ENCODE data around the gene TTLL9.

TTLL9 gene

DNA sequence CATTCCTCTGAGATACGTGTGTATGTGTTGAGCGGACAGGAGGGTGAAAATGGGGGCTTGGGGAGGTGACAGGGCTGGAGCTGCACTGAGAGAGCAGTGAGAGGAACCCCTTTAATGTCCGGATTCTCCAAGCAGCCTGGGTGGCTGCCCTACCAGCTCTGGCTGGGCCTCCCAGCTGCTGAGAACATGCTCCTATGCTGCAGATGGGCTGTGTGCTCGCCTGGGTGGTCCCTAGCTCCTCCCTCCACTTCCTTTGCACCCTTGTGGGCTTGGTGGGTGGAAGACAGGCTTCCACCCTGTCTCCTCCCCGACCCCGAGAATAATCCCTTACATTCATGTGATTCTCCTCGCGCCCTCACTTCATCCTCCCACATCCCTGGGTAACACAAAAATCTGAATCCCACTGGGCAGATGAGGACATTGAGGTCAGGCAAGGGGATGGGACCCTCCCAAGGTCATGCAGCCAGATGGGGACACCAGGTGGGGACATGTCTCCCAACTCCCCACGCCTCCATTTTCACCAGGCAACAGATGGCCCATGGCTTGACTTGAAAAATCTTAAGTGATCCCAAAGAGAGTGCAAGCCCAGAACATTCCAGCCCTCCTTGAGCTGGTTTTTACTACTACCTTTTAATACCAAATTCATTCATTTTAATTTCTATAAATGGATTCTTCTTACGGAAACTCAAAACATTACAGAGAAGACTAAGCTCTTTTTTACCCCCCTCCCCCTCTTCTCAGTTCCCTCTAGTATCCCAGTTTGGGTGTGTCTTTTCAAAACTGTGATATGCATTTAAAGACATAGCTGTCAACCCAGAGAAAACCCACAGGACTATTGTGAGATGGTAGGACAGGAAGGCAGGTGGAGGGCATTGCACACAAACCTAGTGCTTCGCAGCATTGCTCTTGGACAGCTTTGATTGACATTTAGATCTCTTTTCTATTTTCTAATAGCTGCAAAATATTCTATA lies 86.4 kb downstream of the TTLL9 start:
- H3K4me3 ChIP-seq (ENCODE audit: low read depth, low read length): no peak overlapping the region
- no peak for DNase-seq (ENCODE audit: low read depth)
- TF ChIP-seq, protein P1, sequence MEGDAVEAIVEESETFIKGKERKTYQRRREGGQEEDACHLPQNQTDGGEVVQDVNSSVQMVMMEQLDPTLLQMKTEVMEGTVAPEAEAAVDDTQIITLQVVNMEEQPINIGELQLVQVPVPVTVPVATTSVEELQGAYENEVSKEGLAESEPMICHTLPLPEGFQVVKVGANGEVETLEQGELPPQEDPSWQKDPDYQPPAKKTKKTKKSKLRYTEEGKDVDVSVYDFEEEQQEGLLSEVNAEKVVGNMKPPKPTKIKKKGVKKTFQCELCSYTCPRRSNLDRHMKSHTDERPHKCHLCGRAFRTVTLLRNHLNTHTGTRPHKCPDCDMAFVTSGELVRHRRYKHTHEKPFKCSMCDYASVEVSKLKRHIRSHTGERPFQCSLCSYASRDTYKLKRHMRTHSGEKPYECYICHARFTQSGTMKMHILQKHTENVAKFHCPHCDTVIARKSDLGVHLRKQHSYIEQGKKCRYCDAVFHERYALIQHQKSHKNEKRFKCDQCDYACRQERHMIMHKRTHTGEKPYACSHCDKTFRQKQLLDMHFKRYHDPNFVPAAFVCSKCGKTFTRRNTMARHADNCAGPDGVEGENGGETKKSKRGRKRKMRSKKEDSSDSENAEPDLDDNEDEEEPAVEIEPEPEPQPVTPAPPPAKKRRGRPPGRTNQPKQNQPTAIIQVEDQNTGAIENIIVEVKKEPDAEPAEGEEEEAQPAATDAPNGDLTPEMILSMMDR (conservative IDR thresholded peaks at IDR 0.05; ENCODE audit: low read depth, low read length): no peak

DNA sequence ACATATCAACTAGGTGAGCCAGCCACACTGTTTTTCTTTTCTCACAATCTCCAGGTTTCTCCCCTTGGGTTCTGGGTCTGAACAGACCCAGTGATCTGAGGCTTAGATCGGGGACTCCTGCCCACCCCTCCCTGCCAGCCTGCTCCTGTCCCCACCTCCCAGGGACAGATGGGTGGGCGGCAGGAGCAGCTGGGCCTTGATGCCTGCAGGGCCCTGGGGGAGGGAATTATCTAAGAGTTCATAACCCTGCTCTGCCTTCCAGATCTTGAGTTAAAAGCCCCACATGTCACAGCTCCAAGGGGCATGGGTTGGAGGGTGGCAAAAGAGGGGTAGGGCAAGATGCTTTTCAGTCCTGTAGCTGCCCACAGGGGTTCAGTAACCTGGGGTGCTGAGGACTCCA lies 92.3 kb downstream of the TTLL9 start:
- TF ChIP-seq, protein P1 (conservative IDR thresholded peaks at IDR 0.05; ENCODE audit: low read depth, low read length): no peak
- DNase-seq (ENCODE audit: low read depth): no peak
- no peak overlapping the region for H3K4me3 ChIP-seq (ENCODE audit: low read depth, low read length)

DNA sequence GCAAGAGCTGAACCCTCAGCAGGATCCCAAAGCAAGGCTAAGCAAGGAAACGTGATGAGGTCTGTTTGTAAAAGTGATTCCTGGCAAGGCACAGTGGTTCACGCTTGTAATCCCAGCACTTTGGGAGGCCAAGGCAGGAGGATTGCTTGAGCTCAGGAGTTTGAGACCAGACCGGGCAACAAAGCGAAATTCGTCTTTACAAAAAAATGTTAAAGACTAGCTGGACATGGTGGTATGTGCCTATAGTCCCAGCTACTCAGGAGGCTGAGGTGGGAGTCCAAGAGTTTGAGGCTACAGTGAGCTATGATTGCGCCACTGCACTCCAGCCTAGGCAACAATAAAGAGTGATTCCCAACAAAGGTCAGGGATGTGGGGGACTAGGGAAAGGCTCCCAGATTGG lies 93.5 kb downstream of the TTLL9 start:
- DNase-seq (ENCODE audit: low read depth): no peak
- TF ChIP-seq, protein P1 (conservative IDR thresholded peaks at IDR 0.05; ENCODE audit: low read depth, low read length): no peak

DNA sequence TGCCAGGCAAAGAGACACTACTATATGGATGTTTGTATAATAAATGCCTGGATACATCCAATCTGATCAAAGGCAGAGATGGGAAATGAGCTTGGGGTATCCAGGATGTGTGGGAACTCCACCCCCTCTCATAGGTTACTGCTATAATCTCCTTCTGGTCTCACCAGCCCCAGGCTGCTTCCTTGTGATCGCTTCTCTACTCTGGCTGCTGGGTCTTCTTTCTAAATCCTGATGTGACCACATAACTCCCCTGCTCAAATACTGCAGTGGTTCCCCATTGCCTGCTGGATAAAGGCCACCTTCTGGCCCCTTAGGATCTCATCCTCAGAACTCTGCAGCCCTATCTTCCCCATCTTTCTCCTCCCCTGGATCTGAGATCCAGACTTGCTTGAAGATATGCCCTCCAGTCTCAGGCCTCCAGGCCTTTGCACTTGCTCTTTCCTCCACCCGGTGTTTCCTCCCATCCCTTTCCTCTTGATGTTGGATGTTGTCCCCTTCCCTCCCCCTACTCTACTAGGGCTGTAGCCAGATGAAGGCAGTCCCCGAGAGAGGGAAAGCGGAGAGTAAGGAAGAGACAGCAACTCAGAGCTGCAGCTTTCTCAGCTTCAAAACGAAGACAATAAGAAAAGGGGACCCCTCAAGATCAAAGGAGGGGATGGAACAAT lies 96.7 kb downstream of the TTLL9 start:
- TF ChIP-seq, protein P1 (conservative IDR thresholded peaks at IDR 0.05; ENCODE audit: low read depth, low read length): no peak
- H3K4me3 ChIP-seq (ENCODE audit: low read depth, low read length): no peak overlapping the region
- DNase-seq (ENCODE audit: low read depth): no peak

More for the DNA sequence above, 93.5 kb downstream of the TTLL9 start:
- no peak overlapping the region for H3K4me3 ChIP-seq (ENCODE audit: low read depth, low read length)

DNA sequence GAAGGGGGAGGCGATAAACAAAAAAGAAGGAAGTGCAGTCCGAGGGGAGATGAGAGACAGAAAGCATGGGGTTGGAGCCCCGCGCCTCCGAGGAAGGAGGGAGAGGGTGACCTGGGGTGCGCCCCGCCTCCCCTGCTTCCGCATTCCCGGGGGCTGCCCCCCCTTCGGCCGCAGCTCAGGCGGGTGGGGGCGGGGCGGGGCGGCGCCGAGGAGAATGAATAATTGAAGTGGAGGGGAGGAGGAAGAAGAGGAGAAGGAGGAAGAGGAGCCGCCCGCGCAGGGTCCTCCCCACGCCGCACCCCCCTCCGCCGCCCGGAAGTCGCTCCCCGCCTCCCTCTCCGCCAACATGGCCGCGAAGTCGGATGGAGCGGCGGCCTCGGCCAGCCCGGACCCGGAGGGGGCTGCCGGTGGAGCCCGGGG lies 97.4 kb downstream of the TTLL9 start, which contains the start of gene XKR7:
XKR7 (plus strand) TSS at position 322 of the 420 bp plus-strand sequence; CDS start at position 347, 25 bp downstream.
- TF ChIP-seq, protein P1 (conservative IDR thresholded peaks at IDR 0.05; ENCODE audit: low read depth, low read length): no peak
- peak within 1 kb of the TSS; percentile 32 for H3K4me3 ChIP-seq (ENCODE audit: low read depth, low read length)
- DNase-seq (ENCODE audit: low read depth): no peak

DNA sequence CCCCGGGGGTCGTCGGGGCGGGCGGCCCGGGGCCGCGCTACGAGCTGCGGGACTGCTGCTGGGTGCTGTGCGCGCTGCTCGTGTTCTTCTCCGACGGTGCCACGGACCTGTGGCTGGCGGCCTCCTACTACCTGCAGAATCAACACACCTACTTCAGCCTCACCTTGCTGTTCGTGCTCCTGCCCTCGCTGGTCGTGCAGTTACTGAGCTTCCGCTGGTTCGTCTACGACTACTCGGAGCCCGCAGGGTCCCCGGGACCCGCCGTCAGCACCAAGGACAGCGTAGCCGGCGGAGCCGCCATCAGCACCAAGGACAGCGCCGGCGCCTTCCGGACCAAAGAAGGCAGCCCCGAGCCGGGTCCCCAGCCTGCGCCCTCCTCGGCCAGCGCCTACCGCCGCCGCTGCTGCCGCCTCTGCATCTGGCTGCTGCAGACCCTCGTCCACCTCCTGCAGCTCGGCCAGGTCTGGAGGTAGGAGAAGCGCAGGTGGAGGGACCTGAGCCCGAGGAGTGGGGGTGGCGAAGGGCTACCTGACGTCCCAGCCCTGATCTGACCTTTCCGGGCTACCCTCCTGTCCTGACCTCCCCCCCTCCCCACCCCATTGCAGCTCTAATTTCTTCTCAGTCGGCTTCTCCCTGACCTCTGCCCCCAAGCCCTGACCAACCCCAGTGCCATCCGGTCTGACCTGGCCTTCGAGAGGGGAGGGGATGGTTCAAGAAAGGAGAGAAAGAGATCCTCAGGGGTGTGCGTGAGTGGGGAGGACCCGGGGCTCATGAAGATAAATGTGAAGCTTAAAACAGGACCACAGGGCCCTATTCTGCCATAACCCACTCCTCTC lies 98.1 kb downstream of the TTLL9 start:
- H3K4me3 ChIP-seq (ENCODE audit: low read depth, low read length): peak overlapping the region; percentile 32
- peak; percentile 69 for DNase-seq (ENCODE audit: low read depth)
- TF ChIP-seq, protein P1 (conservative IDR thresholded peaks at IDR 0.05; ENCODE audit: low read depth, low read length): no peak

Measured in choroid plexus epithelial cell (primary cell).